Keratinocyte (primary cell): ENCODE measurements around the gene FBRSL1. TPM values are rescaled to one million over a fixed set of nuclear protein-coding genes. Genes with fewer than 3 reads are reported as not detected.
A peak's percentile ranks its signal among the peaks of the same experiment; 100 is the strongest.

Experiments used
- DNase-seq: peaks from one replicate; pipeline ENCODE4 v3.0.0-alpha.2; 2011; ENCODE audit warnings: low read depth, missing footprints, low spot score
- FAIRE-seq: peaks from 2 replicates; lab custom pipeline; 2011; peaks lifted over from hg19 to GRCh38; lab: Jason Lieb, UNC
- H2AFZ ChIP-seq: 2 replicates; pipeline ENCODE4 v1.6.0; 2012; ENCODE audit warnings: low read length, control low read depth, inconsistent platforms; ENCODE audit not compliant: control insufficient read depth
- H3K27ac ChIP-seq: 2 replicates; pipeline ENCODE4 v1.5.1; 2011; ENCODE audit warnings: low read length; ENCODE audit not compliant: control insufficient read depth, insufficient read depth
- H3K27me3 ChIP-seq: 3 replicates; pipeline ENCODE4 v1.6.0; 2011; ENCODE audit warnings: low read length; ENCODE audit not compliant: control insufficient read depth, insufficient read depth; ENCODE audit errors: extremely low read depth
- H3K36me3 ChIP-seq, 2 experiments: 2 replicates in 1 of 2; 3 replicates in 1 of 2; pipeline ENCODE4 v1.5.1; 2011; ENCODE audit warnings: low read length in 2 of 2, mild to moderate bottlenecking in 1 of 2; ENCODE audit not compliant: control insufficient read depth in 2 of 2, insufficient read depth in 2 of 2; ENCODE audit errors: extremely low read depth in 1 of 2
- H3K4me1 ChIP-seq: 3 replicates; pipeline ENCODE4 v1.5.1; 2011; ENCODE audit warnings: low read length; ENCODE audit not compliant: control insufficient read depth, insufficient read depth; ENCODE audit errors: extremely low read depth
- H3K4me2 ChIP-seq: 3 replicates; pipeline ENCODE4 v1.6.0; 2011; ENCODE audit warnings: low read depth, low read length; ENCODE audit not compliant: control insufficient read depth, insufficient read depth; ENCODE audit errors: extremely low read depth
- H3K4me3 ChIP-seq, 3 experiments: fragments of 200-600 bp in 1 of 3; sonication (generic) in 1 of 3; 2 replicates in 2 of 3; 3 replicates in 1 of 3; pipeline ENCODE4 v1.5.1; 2011 to 2016; ENCODE audit warnings: low read length in 3 of 3, mild to moderate bottlenecking in 3 of 3, control low read depth in 2 of 3, inconsistent platforms in 1 of 3, low read depth in 1 of 3, mixed read lengths in 1 of 3, mixed run types in 1 of 3, moderate library complexity in 1 of 3; ENCODE audit not compliant: control insufficient read depth in 2 of 3, insufficient read depth in 2 of 3; ENCODE audit errors: extremely low read depth in 1 of 3
- H3K79me2 ChIP-seq: 2 replicates; pipeline ENCODE4 v1.6.0; 2012; ENCODE audit warnings: low read length; ENCODE audit not compliant: control insufficient read depth, insufficient read depth
- H3K9ac ChIP-seq: 3 replicates; pipeline ENCODE4 v1.6.0; 2011; ENCODE audit warnings: low read length; ENCODE audit not compliant: control insufficient read depth, insufficient read depth; ENCODE audit errors: extremely low read depth
- H3K9me1 ChIP-seq: 3 replicates; pipeline ENCODE4 v1.6.0; 2011; ENCODE audit warnings: low read length; ENCODE audit not compliant: control insufficient read depth, insufficient read depth; ENCODE audit errors: extremely low read depth
- H3K9me3 ChIP-seq: 2 replicates; pipeline ENCODE4 v1.5.1; 2012; ENCODE audit warnings: low read depth, low read length; ENCODE audit not compliant: control insufficient read depth
- H4K20me1 ChIP-seq: 3 replicates; pipeline ENCODE4 v1.6.0; 2011; ENCODE audit warnings: low read length; ENCODE audit not compliant: control insufficient read depth, insufficient read depth; ENCODE audit errors: extremely low read depth
- EZH2 ChIP-seq: IDR thresholded peaks from one replicate; pipeline ENCODE4 v1.6.1; 2012; ENCODE audit warnings: inconsistent platforms, mild to moderate bottlenecking, low read length, moderate library complexity
- dilution Hi-C: fragments of 300-500 bp; cut with MboI; formaldehyde crosslinking; loops from one replicate; pipeline ENCODE4 v1.7.0; 2020; ENCODE audit warnings: low sequenced_read_pairs; ENCODE audit not compliant: extremely low pct_ligation_motif_present
- polyA plus RNA-seq, 5 experiments: library from polyadenylated mRNA; depleted of rRNA in 3 of 5; stranded (reverse) in 3 of 5; stranded (forward) in 1 of 5; unstranded in 1 of 5; fragments of >200 nt; gene quantifications; 1 replicate in 1 of 5; 2 replicates in 3 of 5; 3 replicates in 1 of 5; pipeline versions ENCODE4 v1.2.1 to v1.2.3, GENCODE V29; 2011 to 2012; ENCODE audit warnings: missing spikeins in 2 of 5, low read depth in 1 of 5, low replicate concordance in 1 of 5
- TF ChIP-seq, protein P1 (sequence below), 3 experiments: IDR thresholded peaks in 1 of 3; conservative IDR thresholded peaks in 1 of 3; optimal IDR thresholded peaks in 1 of 3; 2 replicates in 2 of 3; 3 replicates in 1 of 3; pipeline versions ENCODE3 to v1.5.1; 2011; ENCODE audit warnings: low read length in 3 of 3, mild to moderate bottlenecking in 3 of 3, moderate library complexity in 2 of 3, control low read depth in 1 of 3, inconsistent platforms in 1 of 3; ENCODE audit not compliant: insufficient read depth in 2 of 3; ENCODE audit errors: extremely low read depth in 1 of 3

FBRSL1 gene
- polyA plus RNA-seq, 1 donor (not counting 4 experiments of a cell fraction or from before 2014, with no cell fraction given) = 0.89 TPM

DNA sequence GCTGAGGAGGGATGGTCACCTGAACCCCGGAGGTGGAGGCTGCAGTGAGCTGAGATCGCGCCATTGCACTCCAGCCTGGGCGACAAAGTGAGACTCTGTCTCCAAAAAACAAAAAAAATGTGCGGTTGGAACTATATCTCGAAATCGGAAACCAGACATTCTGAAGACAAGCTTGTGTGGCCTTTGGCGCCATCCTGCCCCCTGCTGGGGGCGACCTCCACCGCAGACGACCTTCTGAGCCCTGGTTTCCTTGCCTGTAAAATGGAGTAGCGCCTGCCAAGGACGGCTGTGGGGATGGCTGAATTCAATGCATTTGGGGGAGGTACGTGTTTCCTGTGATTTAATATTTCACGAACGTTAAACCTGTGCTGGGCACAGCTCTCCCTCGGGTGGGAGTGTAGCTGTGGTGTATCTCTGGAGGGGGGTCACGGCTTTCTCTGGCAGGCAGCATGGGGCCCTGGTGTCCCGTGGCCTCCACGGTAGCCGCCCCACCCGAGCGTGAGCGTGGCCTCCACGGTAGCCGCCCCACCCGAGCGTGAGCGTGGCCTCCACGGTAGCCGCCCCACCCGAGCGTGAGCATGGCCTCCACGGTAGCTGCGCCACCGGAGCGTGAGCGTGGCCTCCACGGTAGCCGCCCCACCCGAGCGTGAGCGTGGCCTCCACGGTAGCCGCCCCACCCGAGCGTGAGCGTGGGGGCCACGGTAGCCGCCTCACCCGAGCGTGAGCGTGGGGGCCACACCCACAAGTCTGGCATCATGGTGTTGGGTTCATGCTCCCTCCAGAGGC is 65.1 kb downstream of the FBRSL1 start:
- Histone ChIP-seq H3K9me3 (no peaks in the 10 kb centered on the region), H2AFZ (no peak overlapping the region), H3K79me2 (no peaks in the 10 kb centered on the region), H3K36me3 (no peaks in the 10 kb centered on the region), H3K27me3 (no peaks in the 10 kb centered on the region), H3K4me1 (no peaks in the 10 kb centered on the region), H3K9me1 (no peaks in the 10 kb centered on the region), H3K4me3 (no peak overlapping the region), H3K9ac (no peak overlapping the region), H3K27ac (no peak overlapping the region), H4K20me1 (no peaks in the 10 kb centered on the region), H3K4me2 (no peak overlapping the region)
- dilution Hi-C loops = no loop called here
- FAIRE-seq (no peak), DNase-seq (no peak)
- TF ChIP-seq, protein P1, sequence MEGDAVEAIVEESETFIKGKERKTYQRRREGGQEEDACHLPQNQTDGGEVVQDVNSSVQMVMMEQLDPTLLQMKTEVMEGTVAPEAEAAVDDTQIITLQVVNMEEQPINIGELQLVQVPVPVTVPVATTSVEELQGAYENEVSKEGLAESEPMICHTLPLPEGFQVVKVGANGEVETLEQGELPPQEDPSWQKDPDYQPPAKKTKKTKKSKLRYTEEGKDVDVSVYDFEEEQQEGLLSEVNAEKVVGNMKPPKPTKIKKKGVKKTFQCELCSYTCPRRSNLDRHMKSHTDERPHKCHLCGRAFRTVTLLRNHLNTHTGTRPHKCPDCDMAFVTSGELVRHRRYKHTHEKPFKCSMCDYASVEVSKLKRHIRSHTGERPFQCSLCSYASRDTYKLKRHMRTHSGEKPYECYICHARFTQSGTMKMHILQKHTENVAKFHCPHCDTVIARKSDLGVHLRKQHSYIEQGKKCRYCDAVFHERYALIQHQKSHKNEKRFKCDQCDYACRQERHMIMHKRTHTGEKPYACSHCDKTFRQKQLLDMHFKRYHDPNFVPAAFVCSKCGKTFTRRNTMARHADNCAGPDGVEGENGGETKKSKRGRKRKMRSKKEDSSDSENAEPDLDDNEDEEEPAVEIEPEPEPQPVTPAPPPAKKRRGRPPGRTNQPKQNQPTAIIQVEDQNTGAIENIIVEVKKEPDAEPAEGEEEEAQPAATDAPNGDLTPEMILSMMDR (optimal IDR thresholded peaks at IDR 0.05 in 1 of 3, IDR thresholded peaks at IDR 0.05 in 1 of 3, conservative IDR thresholded peaks at IDR 0.05 in 1 of 3; ENCODE audit: extremely low read depth in 1 of 3, insufficient read depth in 2 of 3, low read length in 3 of 3) = peak; percentile 28 to 64 (median 32)
- no peak for TF ChIP-seq EZH2

DNA sequence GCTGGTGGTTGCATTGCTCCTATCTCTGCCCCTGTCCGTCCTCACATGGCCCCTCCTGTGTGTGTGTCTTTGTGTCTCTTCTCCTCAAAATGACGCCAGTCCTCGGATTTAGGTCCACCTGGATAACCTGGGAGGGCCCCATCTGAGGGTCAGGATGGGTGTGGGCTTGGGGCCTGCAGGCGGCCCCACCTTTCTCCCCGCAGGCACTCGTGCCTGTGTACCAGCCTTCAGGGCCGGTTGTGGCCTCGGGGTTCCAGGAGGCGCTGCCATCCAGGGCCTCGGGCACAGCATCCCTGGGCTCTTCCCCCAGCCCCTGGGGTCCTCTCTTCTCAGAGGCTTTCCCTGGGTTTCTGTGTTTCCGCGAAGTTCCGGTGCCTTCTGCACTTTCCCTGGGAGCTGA is 65.7 kb downstream of the FBRSL1 start:
- Histone ChIP-seq H3K27me3 (no peaks in the 10 kb centered on the region), H3K79me2 (no peaks in the 10 kb centered on the region), H3K36me3 (no peaks in the 10 kb centered on the region), H3K4me2 (no peak overlapping the region), H3K9ac (no peak overlapping the region), H3K4me3 (no peak overlapping the region), H4K20me1 (no peaks in the 10 kb centered on the region), H2AFZ (no peak overlapping the region), H3K9me3 (no peaks in the 10 kb centered on the region), H3K27ac (no peak overlapping the region), H3K4me1 (no peaks in the 10 kb centered on the region), H3K9me1 (no peaks in the 10 kb centered on the region)
- dilution Hi-C loops = no loop called here
- DNase-seq (no peak), FAIRE-seq (no peak)
- TF ChIP-seq, protein P1 (optimal IDR thresholded peaks at IDR 0.05 in 1 of 3, IDR thresholded peaks at IDR 0.05 in 1 of 3, conservative IDR thresholded peaks at IDR 0.05 in 1 of 3; ENCODE audit: extremely low read depth in 1 of 3, insufficient read depth in 2 of 3, low read length in 3 of 3) = no peak
- TF ChIP-seq EZH2 = no peak
